GM23338 (cell line): ENCODE measurements around the gene GDF11.

Experiments used
- EZH2phosphoT487 ChIP-seq: fragments of 200-600 bp; sonication (generic); IDR thresholded peaks from one replicate; pipeline ENCODE4 v1.8.1; 2018; ENCODE audit warnings: antibody characterized with exemption; ENCODE audit not compliant: unreplicated experiment
- JUNB ChIP-seq: IDR thresholded peaks from one replicate; pipeline ENCODE4 v1.6.1; 2016; ENCODE audit warnings: antibody characterized with exemption; ENCODE audit not compliant: unreplicated experiment
- POLR2AphosphoS5 ChIP-seq: IDR thresholded peaks from 2 replicates; pipeline ENCODE4 v1.6.1; 2016; ENCODE audit warnings: antibody characterized with exemption, low read depth
- TF ChIP-seq, protein P1 (sequence below), 2 experiments: fragments of 200-600 bp in 1 of 2; sonication (generic) in 1 of 2; conservative IDR thresholded peaks; 2 replicates each; pipeline versions ENCODE4 v1.5.1 to v1.6.1; 2016 to 2017; ENCODE audit warnings: antibody characterized with exemption in 2 of 2, low read depth in 2 of 2, mild to moderate bottlenecking in 2 of 2, moderate library complexity in 1 of 2
- TF ChIP-seq, protein P2 (sequence below): fragments of 250-450 bp; sonication (Bioruptor Pico); IDR thresholded peaks from 2 replicates; pipeline ENCODE4 v1.5.0; 2020; ENCODE audit warnings: mild to moderate bottlenecking, moderate library complexity

- TF ChIP-seq, protein P1, sequence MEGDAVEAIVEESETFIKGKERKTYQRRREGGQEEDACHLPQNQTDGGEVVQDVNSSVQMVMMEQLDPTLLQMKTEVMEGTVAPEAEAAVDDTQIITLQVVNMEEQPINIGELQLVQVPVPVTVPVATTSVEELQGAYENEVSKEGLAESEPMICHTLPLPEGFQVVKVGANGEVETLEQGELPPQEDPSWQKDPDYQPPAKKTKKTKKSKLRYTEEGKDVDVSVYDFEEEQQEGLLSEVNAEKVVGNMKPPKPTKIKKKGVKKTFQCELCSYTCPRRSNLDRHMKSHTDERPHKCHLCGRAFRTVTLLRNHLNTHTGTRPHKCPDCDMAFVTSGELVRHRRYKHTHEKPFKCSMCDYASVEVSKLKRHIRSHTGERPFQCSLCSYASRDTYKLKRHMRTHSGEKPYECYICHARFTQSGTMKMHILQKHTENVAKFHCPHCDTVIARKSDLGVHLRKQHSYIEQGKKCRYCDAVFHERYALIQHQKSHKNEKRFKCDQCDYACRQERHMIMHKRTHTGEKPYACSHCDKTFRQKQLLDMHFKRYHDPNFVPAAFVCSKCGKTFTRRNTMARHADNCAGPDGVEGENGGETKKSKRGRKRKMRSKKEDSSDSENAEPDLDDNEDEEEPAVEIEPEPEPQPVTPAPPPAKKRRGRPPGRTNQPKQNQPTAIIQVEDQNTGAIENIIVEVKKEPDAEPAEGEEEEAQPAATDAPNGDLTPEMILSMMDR (conservative IDR thresholded peaks at IDR 0.05; ENCODE audit: low read depth in 2 of 2): no peak
- TF ChIP-seq, protein P2, sequence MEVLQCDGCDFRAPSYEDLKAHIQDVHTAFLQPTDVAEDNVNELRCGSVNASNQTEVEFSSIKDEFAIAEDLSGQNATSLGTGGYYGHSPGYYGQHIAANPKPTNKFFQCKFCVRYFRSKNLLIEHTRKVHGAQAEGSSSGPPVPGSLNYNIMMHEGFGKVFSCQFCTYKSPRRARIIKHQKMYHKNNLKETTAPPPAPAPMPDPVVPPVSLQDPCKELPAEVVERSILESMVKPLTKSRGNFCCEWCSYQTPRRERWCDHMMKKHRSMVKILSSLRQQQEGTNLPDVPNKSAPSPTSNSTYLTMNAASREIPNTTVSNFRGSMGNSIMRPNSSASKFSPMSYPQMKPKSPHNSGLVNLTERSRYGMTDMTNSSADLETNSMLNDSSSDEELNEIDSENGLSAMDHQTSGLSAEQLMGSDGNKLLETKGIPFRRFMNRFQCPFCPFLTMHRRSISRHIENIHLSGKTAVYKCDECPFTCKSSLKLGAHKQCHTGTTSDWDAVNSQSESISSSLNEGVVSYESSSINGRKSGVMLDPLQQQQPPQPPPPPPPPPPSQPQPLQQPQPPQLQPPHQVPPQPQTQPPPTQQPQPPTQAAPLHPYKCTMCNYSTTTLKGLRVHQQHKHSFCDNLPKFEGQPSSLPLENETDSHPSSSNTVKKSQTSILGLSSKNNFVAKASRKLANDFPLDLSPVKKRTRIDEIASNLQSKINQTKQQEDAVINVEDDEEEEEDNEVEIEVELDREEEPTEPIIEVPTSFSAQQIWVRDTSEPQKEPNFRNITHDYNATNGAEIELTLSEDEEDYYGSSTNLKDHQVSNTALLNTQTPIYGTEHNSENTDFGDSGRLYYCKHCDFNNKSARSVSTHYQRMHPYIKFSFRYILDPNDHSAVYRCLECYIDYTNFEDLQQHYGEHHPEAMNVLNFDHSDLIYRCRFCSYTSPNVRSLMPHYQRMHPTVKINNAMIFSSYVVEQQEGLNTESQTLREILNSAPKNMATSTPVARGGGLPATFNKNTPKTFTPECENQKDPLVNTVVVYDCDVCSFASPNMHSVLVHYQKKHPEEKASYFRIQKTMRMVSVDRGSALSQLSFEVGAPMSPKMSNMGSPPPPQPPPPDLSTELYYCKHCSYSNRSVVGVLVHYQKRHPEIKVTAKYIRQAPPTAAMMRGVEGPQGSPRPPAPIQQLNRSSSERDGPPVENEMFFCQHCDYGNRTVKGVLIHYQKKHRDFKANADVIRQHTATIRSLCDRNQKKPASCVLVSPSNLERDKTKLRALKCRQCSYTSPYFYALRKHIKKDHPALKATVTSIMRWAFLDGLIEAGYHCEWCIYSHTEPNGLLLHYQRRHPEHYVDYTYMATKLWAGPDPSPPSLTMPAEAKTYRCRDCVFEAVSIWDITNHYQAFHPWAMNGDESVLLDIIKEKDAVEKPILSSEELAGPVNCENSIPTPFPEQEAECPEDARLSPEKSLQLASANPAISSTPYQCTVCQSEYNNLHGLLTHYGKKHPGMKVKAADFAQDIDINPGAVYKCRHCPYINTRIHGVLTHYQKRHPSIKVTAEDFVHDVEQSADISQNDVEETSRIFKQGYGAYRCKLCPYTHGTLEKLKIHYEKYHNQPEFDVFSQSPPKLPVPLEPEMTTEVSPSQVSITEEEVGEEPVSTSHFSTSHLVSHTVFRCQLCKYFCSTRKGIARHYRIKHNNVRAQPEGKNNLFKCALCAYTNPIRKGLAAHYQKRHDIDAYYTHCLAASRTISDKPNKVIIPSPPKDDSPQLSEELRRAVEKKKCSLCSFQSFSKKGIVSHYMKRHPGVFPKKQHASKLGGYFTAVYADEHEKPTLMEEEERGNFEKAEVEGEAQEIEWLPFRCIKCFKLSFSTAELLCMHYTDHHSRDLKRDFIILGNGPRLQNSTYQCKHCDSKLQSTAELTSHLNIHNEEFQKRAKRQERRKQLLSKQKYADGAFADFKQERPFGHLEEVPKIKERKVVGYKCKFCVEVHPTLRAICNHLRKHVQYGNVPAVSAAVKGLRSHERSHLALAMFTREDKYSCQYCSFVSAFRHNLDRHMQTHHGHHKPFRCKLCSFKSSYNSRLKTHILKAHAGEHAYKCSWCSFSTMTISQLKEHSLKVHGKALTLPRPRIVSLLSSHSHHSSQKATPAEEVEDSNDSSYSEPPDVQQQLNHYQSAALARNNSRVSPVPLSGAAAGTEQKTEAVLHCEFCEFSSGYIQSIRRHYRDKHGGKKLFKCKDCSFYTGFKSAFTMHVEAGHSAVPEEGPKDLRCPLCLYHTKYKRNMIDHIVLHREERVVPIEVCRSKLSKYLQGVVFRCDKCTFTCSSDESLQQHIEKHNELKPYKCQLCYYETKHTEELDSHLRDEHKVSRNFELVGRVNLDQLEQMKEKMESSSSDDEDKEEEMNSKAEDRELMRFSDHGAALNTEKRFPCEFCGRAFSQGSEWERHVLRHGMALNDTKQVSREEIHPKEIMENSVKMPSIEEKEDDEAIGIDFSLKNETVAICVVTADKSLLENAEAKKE (CRISPR knock-in tag): no peak
- TF ChIP-seq EZH2phosphoT487 (no peak), POLR2AphosphoS5 (no peak), JUNB (no peak)
Measured at GRCh38 chr12:55732288-55732687, 10.6 kb upstream of the GDF11 start.
